Measurements from ENCODE around the gene SLC39A13.

Gene SLC39A13

DNA sequence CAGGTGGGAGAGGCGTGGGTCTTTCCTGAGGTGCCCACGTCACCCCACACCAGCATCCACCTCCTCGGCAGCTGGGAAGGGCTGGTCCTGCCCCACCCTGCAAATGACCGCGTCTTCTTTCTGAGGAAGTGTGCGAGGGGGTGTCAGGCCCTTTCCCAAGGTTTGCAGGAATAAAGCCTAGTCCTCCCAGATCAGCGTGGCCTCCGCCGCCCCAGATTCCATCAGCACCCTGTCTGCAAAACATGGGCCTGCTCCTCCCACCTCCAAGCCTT lies 14.4 kb upstream of the SLC39A13 start:
- TF ChIP-seq, protein P1, sequence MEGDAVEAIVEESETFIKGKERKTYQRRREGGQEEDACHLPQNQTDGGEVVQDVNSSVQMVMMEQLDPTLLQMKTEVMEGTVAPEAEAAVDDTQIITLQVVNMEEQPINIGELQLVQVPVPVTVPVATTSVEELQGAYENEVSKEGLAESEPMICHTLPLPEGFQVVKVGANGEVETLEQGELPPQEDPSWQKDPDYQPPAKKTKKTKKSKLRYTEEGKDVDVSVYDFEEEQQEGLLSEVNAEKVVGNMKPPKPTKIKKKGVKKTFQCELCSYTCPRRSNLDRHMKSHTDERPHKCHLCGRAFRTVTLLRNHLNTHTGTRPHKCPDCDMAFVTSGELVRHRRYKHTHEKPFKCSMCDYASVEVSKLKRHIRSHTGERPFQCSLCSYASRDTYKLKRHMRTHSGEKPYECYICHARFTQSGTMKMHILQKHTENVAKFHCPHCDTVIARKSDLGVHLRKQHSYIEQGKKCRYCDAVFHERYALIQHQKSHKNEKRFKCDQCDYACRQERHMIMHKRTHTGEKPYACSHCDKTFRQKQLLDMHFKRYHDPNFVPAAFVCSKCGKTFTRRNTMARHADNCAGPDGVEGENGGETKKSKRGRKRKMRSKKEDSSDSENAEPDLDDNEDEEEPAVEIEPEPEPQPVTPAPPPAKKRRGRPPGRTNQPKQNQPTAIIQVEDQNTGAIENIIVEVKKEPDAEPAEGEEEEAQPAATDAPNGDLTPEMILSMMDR (conservative IDR thresholded peaks at IDR 0.05; ENCODE audit: control insufficient read depth, insufficient read depth, low read depth, low read length): no peak
- DNase-seq (ENCODE audit: low read depth): no peak
- H3K4me3 ChIP-seq (ENCODE audit: control insufficient read depth, low read depth, low read length): no peak overlapping the region

DNA sequence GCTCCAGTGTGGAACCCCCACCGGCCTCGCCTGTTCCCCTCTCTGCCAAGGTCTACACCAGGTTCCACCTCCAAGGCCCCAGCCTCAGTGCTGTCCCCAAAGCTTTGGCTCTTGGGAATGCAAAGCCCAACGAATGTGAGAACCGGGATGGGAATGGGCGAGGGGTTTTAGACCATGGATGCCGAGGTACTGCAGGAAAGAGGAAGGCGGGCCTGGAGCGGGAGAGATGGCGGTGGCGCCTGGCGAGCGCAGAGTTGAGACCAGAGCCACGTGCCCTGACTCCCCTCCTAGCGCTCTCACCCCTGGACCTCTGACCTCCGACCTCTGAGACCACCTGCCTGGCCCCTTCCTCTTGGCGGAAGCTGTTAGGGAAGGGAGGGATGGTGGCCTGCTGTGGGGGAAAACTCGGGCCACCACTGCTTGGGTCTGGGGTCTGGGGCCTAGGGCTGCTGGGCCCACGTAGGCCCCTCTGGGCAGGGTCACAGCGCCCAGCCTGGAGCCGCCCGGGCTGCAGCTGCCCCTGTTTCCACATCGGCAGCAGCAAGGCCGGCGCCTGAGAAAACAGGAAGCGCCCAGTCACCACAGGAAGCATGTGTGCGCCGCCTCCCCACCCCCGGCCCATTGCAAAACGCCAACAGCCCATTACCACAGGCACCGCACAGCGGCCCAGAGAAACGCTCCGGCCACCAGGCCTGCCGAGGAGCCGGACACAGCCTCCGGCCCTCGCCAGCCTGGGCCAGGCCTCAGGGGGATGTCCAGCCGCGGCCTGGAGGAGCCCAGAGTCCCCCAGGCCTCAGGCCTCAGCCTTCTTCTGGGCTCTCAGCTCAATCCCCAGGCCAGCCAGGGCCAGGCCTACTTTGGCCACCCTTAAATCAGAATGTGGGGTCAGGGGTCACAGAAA lies 13.8 kb upstream of the SLC39A13 start:
- H3K4me3 ChIP-seq (ENCODE audit: control insufficient read depth, low read depth, low read length): no peak overlapping the region
- no peak for DNase-seq (ENCODE audit: low read depth)
- TF ChIP-seq, protein P1 (conservative IDR thresholded peaks at IDR 0.05; ENCODE audit: control insufficient read depth, insufficient read depth, low read depth, low read length): no peak

DNA sequence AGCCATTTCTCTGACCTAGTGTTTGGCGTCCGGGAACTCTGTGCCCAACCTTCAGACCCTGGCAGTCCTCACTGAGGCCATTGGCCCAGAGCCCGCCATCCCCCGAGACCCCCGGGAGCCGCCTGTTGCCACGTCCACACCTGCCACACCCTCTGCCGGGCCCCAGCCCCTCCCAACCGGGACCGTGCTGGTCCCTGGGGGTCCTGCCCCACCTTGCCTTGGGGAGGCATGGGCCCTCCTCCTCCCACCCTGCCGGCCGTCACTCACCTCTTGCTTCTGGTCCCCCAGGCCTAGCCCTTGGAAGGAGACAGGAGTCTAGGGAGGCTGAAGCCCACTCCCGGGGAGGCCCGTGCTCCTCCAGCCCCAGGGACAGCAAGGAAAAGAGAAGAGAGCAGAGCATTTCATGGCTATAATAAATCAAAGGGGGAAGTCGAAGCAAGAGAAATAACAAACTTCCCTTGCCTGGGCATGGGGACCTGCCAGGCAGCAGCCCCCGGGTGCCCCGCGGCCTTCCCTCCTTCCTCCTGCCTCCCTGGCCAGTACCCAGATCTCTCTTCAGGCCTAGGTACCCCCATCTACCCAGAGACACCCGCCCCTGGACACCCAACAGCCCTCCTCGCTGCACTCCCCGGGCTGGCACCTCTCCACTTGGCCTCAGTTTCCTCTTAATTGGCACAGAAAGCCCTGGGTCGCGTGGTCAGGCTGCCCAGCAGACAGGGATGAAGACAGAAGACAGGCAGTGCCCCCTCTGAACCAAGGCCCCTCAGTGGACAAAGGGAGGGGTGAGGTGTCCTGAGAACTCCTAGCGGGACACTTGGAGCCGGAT lies 13.0 kb upstream of the SLC39A13 start:
- DNase-seq (ENCODE audit: low read depth): no peak
- no peak overlapping the region for H3K4me3 ChIP-seq (ENCODE audit: control insufficient read depth, low read depth, low read length)
- TF ChIP-seq, protein P1 (conservative IDR thresholded peaks at IDR 0.05; ENCODE audit: control insufficient read depth, insufficient read depth, low read depth, low read length): no peak

DNA sequence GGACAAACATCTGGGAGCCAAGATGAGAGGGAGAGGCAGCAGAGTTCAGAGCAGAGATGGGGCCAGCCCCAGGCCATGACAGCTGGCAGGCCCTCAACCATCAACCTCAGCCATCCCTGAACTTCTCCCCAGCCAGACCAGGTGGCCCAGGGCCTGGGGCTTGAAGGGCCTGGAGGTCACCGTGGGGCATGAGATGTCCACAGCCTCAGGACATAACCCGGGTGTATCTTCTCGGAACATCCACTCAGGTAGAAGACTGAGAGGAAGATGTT lies 12.4 kb upstream of the SLC39A13 start:
- DNase-seq (ENCODE audit: low read depth): no peak
- TF ChIP-seq, protein P1 (conservative IDR thresholded peaks at IDR 0.05; ENCODE audit: control insufficient read depth, insufficient read depth, low read depth, low read length): no peak
- H3K4me3 ChIP-seq (ENCODE audit: control insufficient read depth, low read depth, low read length): no peak overlapping the region

DNA sequence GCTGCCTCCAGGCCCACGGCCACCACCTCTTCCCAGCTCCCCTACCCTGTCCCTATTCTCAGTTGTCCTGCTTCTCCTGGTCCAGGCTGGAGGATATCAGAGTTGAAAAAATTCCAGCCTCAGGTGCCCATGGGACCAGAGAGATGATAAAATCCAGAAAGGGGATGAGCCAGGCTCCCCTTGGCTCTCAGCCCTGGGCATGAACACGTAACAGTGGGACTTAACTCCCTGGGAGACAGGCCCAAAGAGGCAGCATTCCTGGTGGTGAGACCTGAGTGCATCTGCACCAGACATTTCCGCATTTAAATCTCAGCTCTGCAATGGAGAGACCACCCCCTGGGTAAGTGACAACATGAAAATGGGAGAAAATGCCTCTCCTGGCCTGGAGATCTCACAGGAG lies 10.4 kb upstream of the SLC39A13 start:
- TF ChIP-seq, protein P1 (conservative IDR thresholded peaks at IDR 0.05; ENCODE audit: control insufficient read depth, insufficient read depth, low read depth, low read length): no peak
- no peak for DNase-seq (ENCODE audit: low read depth)
- no peak overlapping the region for H3K4me3 ChIP-seq (ENCODE audit: control insufficient read depth, low read depth, low read length)

DNA sequence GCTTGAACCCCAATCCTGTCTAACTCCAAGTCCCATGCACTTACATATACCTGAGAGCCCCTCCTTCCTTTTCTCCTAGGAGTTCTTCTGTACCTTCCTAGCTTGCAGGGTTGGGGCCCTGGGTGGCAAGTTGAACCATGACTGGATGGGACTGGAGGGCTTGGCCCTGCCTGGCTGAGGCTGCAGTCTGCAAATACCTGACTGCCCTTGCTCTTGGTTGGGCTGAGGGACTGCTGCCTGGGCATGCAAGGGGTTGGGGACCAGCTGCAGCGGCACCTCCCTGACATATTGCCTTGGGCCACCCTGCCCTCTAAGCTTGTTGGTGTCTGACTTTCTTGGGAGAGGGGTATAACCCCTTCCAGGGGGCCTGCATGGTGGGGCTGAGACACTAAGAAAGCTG lies 9.8 kb upstream of the SLC39A13 start:
- TF ChIP-seq, protein P1 (conservative IDR thresholded peaks at IDR 0.05; ENCODE audit: control insufficient read depth, insufficient read depth, low read depth, low read length): no peak
- H3K4me3 ChIP-seq (ENCODE audit: control insufficient read depth, low read depth, low read length): no peak overlapping the region
- no peak for DNase-seq (ENCODE audit: low read depth)

Measured in fibroblast of mammary gland (primary cell).